Heart left ventricle (tissue), 16 donors: Measurements from ENCODE around the gene CCDC33. TPM values are rescaled to one million over a fixed set of nuclear protein-coding genes. Genes with fewer than 3 reads are reported as not detected.

Source experiments
- ATAC-seq, 4 donors: fragments of 200-7000 bp; cut with Tn5 transposase; one replicate each; pipeline ENCODE4 v1.9.1; 2020 to 2022; ENCODE audit warnings: moderate library complexity in 4 of 4, mild to moderate bottlenecking in 3 of 4, moderate number of reproducible peaks in 1 of 4
- DNase-seq, 5 donors: peaks; one replicate each; pipeline ENCODE4 v3.0.0-alpha.2; 2020
- H3K27ac ChIP-seq, 12 donors: fragments of 200-600 bp; sonication (generic) in 4 of 12; one replicate each; pipeline versions ENCODE4 v1.5.0 to v1.8.0; 2016 to 2022; ENCODE audit warnings: mild to moderate bottlenecking in 2 of 12
- H3K27me3 ChIP-seq, 9 donors: fragments of 200-600 bp; sonication (generic) in 2 of 9; one replicate each; pipeline versions ENCODE4 v1.5.1 to v1.8.0; 2016 to 2022; ENCODE audit warnings: mild to moderate bottlenecking in 3 of 9
- H3K36me3 ChIP-seq, 9 donors: fragments of 200-600 bp; sonication (generic) in 2 of 9; one replicate each; pipeline versions ENCODE4 v1.5.0 to v1.8.0; 2018 to 2022; ENCODE audit warnings: mild to moderate bottlenecking in 2 of 9
- H3K4me1 ChIP-seq, 12 donors: fragments of 200-600 bp; sonication (generic) in 4 of 12; one replicate each; pipeline versions ENCODE4 v1.5.0 to v1.8.0; 2016 to 2022; ENCODE audit warnings: mild to moderate bottlenecking in 3 of 12
- H3K4me3 ChIP-seq, 12 donors: fragments of 200-600 bp; sonication (generic) in 4 of 12; one replicate each; pipeline versions ENCODE4 v1.5.0 to v1.8.0; 2017 to 2022; ENCODE audit warnings: mild to moderate bottlenecking in 9 of 12, moderate library complexity in 4 of 12
- H3K9me3 ChIP-seq, 12 donors: fragments of 200-600 bp; sonication (generic) in 4 of 12; one replicate each; pipeline versions ENCODE4 v1.5.0 to v1.8.0; 2016 to 2022; ENCODE audit warnings: mild to moderate bottlenecking in 1 of 12
- POLR2A ChIP-seq, 2 donors: fragments of 450-650 bp; IDR thresholded peaks; one replicate each; pipeline ENCODE4 v1.6.1; 2017; ENCODE audit warnings: antibody characterized with exemption in 2 of 2, mild to moderate bottlenecking in 2 of 2, moderate library complexity in 2 of 2
- WGBS, 4 donors: extraction: QIAGEN DNeasy Blood & Tissue Kit in 2 of 4; methylation state at CpG; one replicate each; pipeline versions ENCODE4 v1.1.5 to v1.1.7; 2013 to 2018; 5-methylcytosine and 5-hydroxymethylcytosine counted together
- intact Hi-C, 10 donors: fragments of 100-400 bp; cut with DNase I; formaldehyde crosslinking; loops; one replicate each; pipeline versions ENCODE4 v1.11.1 to v1.14.2; 2022
- polyA plus RNA-seq, 2 donors: library from polyadenylated mRNA; stranded (reverse); fragments of 200-250 nt; gene quantifications; one replicate each; pipeline ENCODE4 v1.2.3, GENCODE V29; 2013
- total RNA-seq, 9 donors: library from RNA; depleted of rRNA in 2 of 9; stranded (reverse); fragments of >200 nt in 2 of 9; fragmentation: NEBNext Ultra II Directional in 3 of 9; extraction: Animal tissue kit (Norgen Biotek cat#: 25700) in 3 of 9; gene quantifications; one replicate each; pipeline versions ENCODE4 v1.1.0 to v1.2.4, GENCODE V29; 2016 to 2023
- TF ChIP-seq, protein P1 (sequence below), 12 donors: fragments of 200-600 bp; sonication (generic) in 4 of 12; IDR thresholded peaks; one replicate each; pipeline versions ENCODE4 v1.5.0 to v1.8.0; 2018 to 2022; ENCODE audit warnings: antibody characterized with exemption in 12 of 12, mild to moderate bottlenecking in 5 of 12
- donor health status: ischemic (EF 13 %, LVEDD 7.1; RV severe dilation, severe dysfunction).
- donor health status: healthy with polysubstance abuse.
- donor health status: DM: no; HTN: yes; CAD: no.
- donor health status: DM: no; HTN: no; CAD: no.
- donor health status: ischemic (EF 25% LVEDD 6.9; RV normal size, moderate dysfunction).
- donor health status: ischemic (EF 25% LVEDD 5.7; RV mildly dilated, moderate dysfunction).
- donor health status: healthy.
- donor health status: DM: yes; HTN: yes; CAD: no.
- donor health status: ischemic (EF 35%, LVEDD 5.7; RV mildly dilated, moderate dysfunction).
- donor health status: nonischemic (EF 11% LVEDD 7.7; RV severe dilation, severe dysfunction).
- donor health status: DM: yes; HTN: yes; CAD: no.
- donor health status: PGD.
- donor health status: ischemic (EF 29% LVEDD 5.4; RV normal size, mild dysfunction).
- donor health status: nonischemic (EF 23%, LVEDD 6.1; RV moderate dilation, normal function).

CCDC33 gene
- total and polyA plus RNA-seq, 11 donors = 0.08 TPM; not detected in 10

DNA sequence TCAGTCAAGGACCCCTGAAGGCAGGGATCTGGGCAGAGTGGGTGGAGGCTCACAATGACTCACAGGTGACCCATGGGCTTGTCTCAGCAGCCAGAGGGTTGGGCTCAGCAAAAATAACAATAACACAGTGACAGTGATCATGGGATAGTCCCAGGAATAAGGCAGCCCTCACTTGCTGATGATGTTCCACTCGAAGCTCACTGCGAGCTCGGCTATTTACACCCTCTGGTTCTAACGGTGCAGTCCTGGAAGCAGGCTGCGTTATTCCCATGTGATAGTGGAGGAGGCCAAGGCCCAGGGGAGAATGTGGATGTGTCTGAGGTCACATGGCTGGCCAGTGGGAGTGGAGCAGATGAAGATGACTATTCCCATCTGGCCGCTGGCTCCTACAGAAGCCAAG, 16.2 kb downstream of the CCDC33 start:
- Histone ChIP-seq H3K36me3 (no peaks in the 10 kb centered on the region), H3K9me3 (no peaks in the 10 kb centered on the region), H3K27me3 (peaks cover 0 to 2% (median 0%) of the 10 kb centered on the region in 9 donors), H3K27ac (peak overlapping the region in 1 of 12 donors; percentile 77), H3K4me1 (peaks cover 0 to 31% (median 15%) of the 10 kb centered on the region in 12 donors), H3K4me3 (no peak overlapping the region)
- TF ChIP-seq POLR2A (IDR thresholded peaks at IDR 0.05) = no peak
- TF ChIP-seq, protein P1, sequence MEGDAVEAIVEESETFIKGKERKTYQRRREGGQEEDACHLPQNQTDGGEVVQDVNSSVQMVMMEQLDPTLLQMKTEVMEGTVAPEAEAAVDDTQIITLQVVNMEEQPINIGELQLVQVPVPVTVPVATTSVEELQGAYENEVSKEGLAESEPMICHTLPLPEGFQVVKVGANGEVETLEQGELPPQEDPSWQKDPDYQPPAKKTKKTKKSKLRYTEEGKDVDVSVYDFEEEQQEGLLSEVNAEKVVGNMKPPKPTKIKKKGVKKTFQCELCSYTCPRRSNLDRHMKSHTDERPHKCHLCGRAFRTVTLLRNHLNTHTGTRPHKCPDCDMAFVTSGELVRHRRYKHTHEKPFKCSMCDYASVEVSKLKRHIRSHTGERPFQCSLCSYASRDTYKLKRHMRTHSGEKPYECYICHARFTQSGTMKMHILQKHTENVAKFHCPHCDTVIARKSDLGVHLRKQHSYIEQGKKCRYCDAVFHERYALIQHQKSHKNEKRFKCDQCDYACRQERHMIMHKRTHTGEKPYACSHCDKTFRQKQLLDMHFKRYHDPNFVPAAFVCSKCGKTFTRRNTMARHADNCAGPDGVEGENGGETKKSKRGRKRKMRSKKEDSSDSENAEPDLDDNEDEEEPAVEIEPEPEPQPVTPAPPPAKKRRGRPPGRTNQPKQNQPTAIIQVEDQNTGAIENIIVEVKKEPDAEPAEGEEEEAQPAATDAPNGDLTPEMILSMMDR (IDR thresholded peaks at IDR 0.05) = no peak
- WGBS, 4 donors = 20 to 48% (median 36%) methylated on average over 6 of the region's 6 CpGs
- DNase-seq = peak in 3 of 5 donors; percentile 33 to 54 (median 53)
- intact Hi-C loops = loop anchor here in 3 of 10 donors (5.0 to 10.0 kb wide), 3 partner anchors 35 to 53 kb away; no protein-coding TSS in a partner anchor
- ATAC-seq = no peak

- TF ChIP-seq, protein P1 (IDR thresholded peaks at IDR 0.05) = no peak
- no peak for TF ChIP-seq POLR2A (IDR thresholded peaks at IDR 0.05)
- Histone ChIP-seq H3K9me3 (no peaks in the 10 kb centered on the region), H3K27ac (peak overlapping the region in 1 of 12 donors; percentile 77), H3K27me3 (peaks cover 0 to 3% (median 0%) of the 10 kb centered on the region in 9 donors), H3K4me3 (no peak overlapping the region), H3K4me1 (peaks cover 0 to 31% (median 15%) of the 10 kb centered on the region in 12 donors), H3K36me3 (no peaks in the 10 kb centered on the region)
- WGBS, 4 donors = 67 to 82% (median 73%) methylated on average over 1 of the region's 1 CpG
- ATAC-seq (no peak), DNase-seq (no peak)
- intact Hi-C loops = loop anchor here in 3 of 10 donors (5.0 to 10.0 kb wide), 3 partner anchors 35 to 52 kb away; no protein-coding TSS in a partner anchor
These were observed 16.6 kb downstream of the CCDC33 start for GRCh38 chr15:74252721-74253120.

GRCh38 chr15:74253211-74253921, 17.2 kb downstream of the CCDC33 start:
- intact Hi-C loops = loop anchor here in 3 of 10 donors (5.0 to 10.0 kb wide), 3 partner anchors 34 to 51 kb away; no protein-coding TSS in a partner anchor
- no peak for DNase-seq

GRCh38 chr15:74257105-74257504, 21.0 kb downstream of the CCDC33 start:
- Histone ChIP-seq H3K27me3 (peaks cover 0 to 30% (median 0%) of the 10 kb centered on the region in 9 donors), H3K4me1 (peaks cover 0 to 15% (median 5%) of the 10 kb centered on the region in 12 donors), H3K27ac (no peak overlapping the region), H3K9me3 (no peaks in the 10 kb centered on the region), H3K4me3 (no peak overlapping the region), H3K36me3 (no peaks in the 10 kb centered on the region)
- DNase-seq (no peak), ATAC-seq (no peak)
- TF ChIP-seq, protein P1 (IDR thresholded peaks at IDR 0.05) = no peak
- no peak for TF ChIP-seq POLR2A (IDR thresholded peaks at IDR 0.05)
- intact Hi-C loops = loop anchor here in 1 of 10 donors (10.0 kb wide), 1 partner anchor 48 kb away; no protein-coding TSS in a partner anchor
- 80 to 89% (median 85%) methylated on average over 6 of the region's 6 CpGs for WGBS, 4 donors

More at GRCh38 chr15:74253211-74253921, 17.2 kb downstream of the CCDC33 start:
- no peaks in the 10 kb centered on the region for H3K9me3 ChIP-seq
- H3K27ac ChIP-seq = peak overlapping the region in 1 of 12 donors; percentile 77
- TF ChIP-seq, protein P1 (IDR thresholded peaks at IDR 0.05) = no peak
- TF ChIP-seq POLR2A (IDR thresholded peaks at IDR 0.05) = no peak
- peaks cover 0 to 31% (median 15%) of the 10 kb centered on the region in 12 donors for H3K4me1 ChIP-seq
- WGBS, 4 donors = 49 to 61% (median 56%) methylated on average over 7 of the region's 7 CpGs
- H3K36me3 ChIP-seq = no peaks in the 10 kb centered on the region
- no peak overlapping the region for H3K4me3 ChIP-seq
- ATAC-seq = no peak
- peaks cover 0 to 4% (median 0%) of the 10 kb centered on the region in 9 donors for H3K27me3 ChIP-seq
